DND-41 (cell line): ENCODE measurements around the gene UIMC1.
"Not testable (repeated sequence)": the region's sequence is repeated elsewhere in the genome, so short reads cannot be mapped to it uniquely, and the experiment has no call there.

Source experiments
- ATAC-seq: fragments of 200-7000 bp; cut with Tn5 transposase; 3 replicates; pipeline ENCODE4 v1.9.1; 2021; ENCODE audit warnings: low read depth; ENCODE audit not compliant: insufficient read depth
- DNase-seq: peaks from one replicate; pipeline ENCODE4 v3.0.0-alpha.2; 2020
- H2AFZ ChIP-seq: 2 replicates; pipeline ENCODE4 v1.6.0; 2012; ENCODE audit warnings: low read depth, low read length
- H3K27ac ChIP-seq: 2 replicates; pipeline ENCODE4 v1.5.1; 2012; ENCODE audit warnings: low read length, inconsistent platforms
- H3K27me3 ChIP-seq: fragments of 200-600 bp; sonication (generic); 2 replicates; pipeline ENCODE4 v1.6.0; 2012; ENCODE audit warnings: low read length, mild to moderate bottlenecking, inconsistent platforms; ENCODE audit not compliant: insufficient read depth, poor library complexity
- H3K36me3 ChIP-seq: 2 replicates; pipeline ENCODE4 v1.5.1; 2012; ENCODE audit warnings: low read length, inconsistent platforms; ENCODE audit not compliant: insufficient read depth
- H3K4me1 ChIP-seq: 2 replicates; pipeline ENCODE4 v1.5.1; 2012; ENCODE audit warnings: mild to moderate bottlenecking, low read length; ENCODE audit not compliant: insufficient read depth
- H3K4me2 ChIP-seq: 2 replicates; pipeline ENCODE4 v1.6.0; 2012; ENCODE audit warnings: mild to moderate bottlenecking, moderate library complexity, low read length, inconsistent platforms; ENCODE audit not compliant: insufficient read depth
- H3K4me3 ChIP-seq, 2 experiments: fragments of 200-600 bp in 1 of 2; shearing (Covaris generic) in 1 of 2; 2 replicates each; pipeline ENCODE4 v1.5.1; 2012 to 2016; ENCODE audit warnings: inconsistent platforms in 2 of 2, low read length in 2 of 2, mild to moderate bottlenecking in 2 of 2, low read depth in 1 of 2, moderate library complexity in 1 of 2
- H3K79me2 ChIP-seq: 2 replicates; pipeline ENCODE4 v1.6.0; 2012; ENCODE audit warnings: low read length, inconsistent platforms; ENCODE audit not compliant: insufficient read depth
- H3K9ac ChIP-seq: 2 replicates; pipeline ENCODE4 v1.6.0; 2012; ENCODE audit warnings: low read depth, mild to moderate bottlenecking, inconsistent platforms, low read length, moderate library complexity
- H3K9me3 ChIP-seq: 2 replicates; pipeline ENCODE4 v1.5.1; 2012; ENCODE audit warnings: low read length, moderate library complexity, mild to moderate bottlenecking, inconsistent platforms; ENCODE audit not compliant: insufficient read depth, severe bottlenecking
- H4K20me1 ChIP-seq: 2 replicates; pipeline ENCODE4 v1.6.0; 2012; ENCODE audit warnings: low read length; ENCODE audit not compliant: insufficient read depth
- CTCF ChIP-seq: IDR thresholded peaks from 2 replicates; pipeline ENCODE4 v1.5.1; 2012; ENCODE audit warnings: borderline replicate concordance, low read length, moderate library complexity, mild to moderate bottlenecking; ENCODE audit not compliant: poor library complexity, severe bottlenecking; ENCODE audit errors: extremely low read depth
- EZH2 ChIP-seq: IDR thresholded peaks from 3 replicates; pipeline ENCODE4 v1.6.1; 2012; ENCODE audit warnings: borderline replicate concordance, low read depth, mild to moderate bottlenecking, moderate library complexity, low read length, inconsistent platforms; ENCODE audit not compliant: severe bottlenecking

The UIMC1 gene

GRCh38 chr5:176870644-176871043 lies 135.9 kb downstream of the UIMC1 start:
- H3K4me1 ChIP-seq, DNase-seq, H3K27me3 ChIP-seq, H3K27ac ChIP-seq, H2AFZ ChIP-seq, ATAC-seq, H3K79me2 ChIP-seq, H3K9ac ChIP-seq, H4K20me1 ChIP-seq, H3K36me3 ChIP-seq, H3K4me3 ChIP-seq, H3K4me2 ChIP-seq: not testable (repeated sequence)
- peaks cover 34% of the 10 kb centered on the region for H3K9me3 ChIP-seq

- TF ChIP-seq CTCF (no peak), EZH2 (no peak)
- Histone ChIP-seq H3K36me3 (no peaks in the 10 kb centered on the region), H3K27me3 (peaks cover 5% of the 10 kb centered on the region), H3K4me2 (no peak overlapping the region), H3K4me1 (0 out of 2 replicates have a peak, but pooled peaks cover under 1% of the 10 kb centered on the region), H3K27ac (no peak overlapping the region), H2AFZ (no peak overlapping the region), H3K79me2 (no peaks in the 10 kb centered on the region), H3K4me3 (peak overlapping the region in 1 of 2 experiments; percentile 32; a peak in 1 of 4 replicates), H3K9me3 (peaks cover 34% of the 10 kb centered on the region), H3K9ac (no peak overlapping the region), H4K20me1 (no peaks in the 10 kb centered on the region)
- ATAC-seq (no peak), DNase-seq (no peak)
Observed at GRCh38 chr5:176870110-176870591, 136.4 kb downstream of the UIMC1 start.

GRCh38 chr5:176869501-176870109 lies 137.0 kb downstream of the UIMC1 start:
- Histone ChIP-seq H3K79me2 (no peaks in the 10 kb centered on the region), H3K36me3 (no peaks in the 10 kb centered on the region), H3K27me3 (no peaks in the 10 kb centered on the region), H3K9ac (no peak overlapping the region), H3K4me3 (peak overlapping the region in 1 of 2 experiments; percentile 32; a peak in 1 of 4 replicates), H4K20me1 (no peaks in the 10 kb centered on the region), H2AFZ (no peak overlapping the region), H3K27ac (no peak overlapping the region), H3K4me2 (no peak overlapping the region), H3K4me1 (no peaks in the 10 kb centered on the region), H3K9me3 (peaks cover 34% of the 10 kb centered on the region)
- ATAC-seq (no peak), DNase-seq (no peak)
- no peak for TF ChIP-seq CTCF
- TF ChIP-seq EZH2 = no peak

- TF ChIP-seq EZH2 (no peak), CTCF (no peak)
- Histone ChIP-seq H4K20me1 (no peaks in the 10 kb centered on the region), H3K27ac (no peak overlapping the region), H2AFZ (no peak overlapping the region), H3K4me1 (no peaks in the 10 kb centered on the region), H3K4me2 (no peak overlapping the region), H3K27me3 (no peaks in the 10 kb centered on the region), H3K79me2 (no peaks in the 10 kb centered on the region), H3K9ac (no peak overlapping the region), H3K4me3 (no peak overlapping the region), H3K9me3 (peaks cover 28% of the 10 kb centered on the region), H3K36me3 (no peaks in the 10 kb centered on the region)
- no peak for DNase-seq
- no peak for ATAC-seq
Observed at GRCh38 chr5:176868731-176869130, 137.8 kb downstream of the UIMC1 start.
